ENCODE data around the gene AZGP1. TPM values are rescaled to one million over a fixed set of nuclear protein-coding genes. Genes with fewer than 3 reads are reported as not detected.

The AZGP1 gene
- total RNA-seq, 1 donor from 2014 or later, result 0.44 TPM

- peaks cover 6% of the 10 kb centered on the region for H3K4me1 Mint-ChIP-seq (ENCODE audit: low read depth, unreplicated experiment)
- no peak overlapping the region for H3K4me3 Mint-ChIP-seq (ENCODE audit: unreplicated experiment)
- TF ChIP-seq CTCF (IDR thresholded peaks at IDR 0.05; ENCODE audit: partially characterized antibody, unreplicated experiment), result no peak
- H3K27ac Mint-ChIP-seq (ENCODE audit: unreplicated experiment), result no peak overlapping the region
- H3K9me3 Mint-ChIP-seq (ENCODE audit: unreplicated experiment), result peaks cover 4% of the 10 kb centered on the region
- no peaks in the 10 kb centered on the region for H3K36me3 Mint-ChIP-seq (ENCODE audit: unreplicated experiment)
- H3K27me3 Mint-ChIP-seq (ENCODE audit: unreplicated experiment), result peaks cover 4% of the 10 kb centered on the region
- DNase-seq, result no peak
Measured at GRCh38 chr7:99926321-99926720, 49.5 kb downstream of the AZGP1 start.

GRCh38 chr7:99923200-99923599, 52.6 kb downstream of the AZGP1 start:
- Mint-ChIP-seq H3K9me3 (ENCODE audit: unreplicated experiment) (no peaks in the 10 kb centered on the region), H3K27ac (ENCODE audit: unreplicated experiment) (no peak overlapping the region), H3K4me1 (ENCODE audit: low read depth, unreplicated experiment) (peaks cover 2% of the 10 kb centered on the region), H3K27me3 (ENCODE audit: unreplicated experiment) (peaks cover 4% of the 10 kb centered on the region), H3K4me3 (ENCODE audit: unreplicated experiment) (no peak overlapping the region), H3K36me3 (ENCODE audit: unreplicated experiment) (no peaks in the 10 kb centered on the region)
- TF ChIP-seq CTCF (IDR thresholded peaks at IDR 0.05; ENCODE audit: partially characterized antibody, unreplicated experiment), result no peak
- no peak for DNase-seq

GRCh38 chr7:99920149-99920548, 55.7 kb downstream of the AZGP1 start:
- Mint-ChIP-seq H3K27ac (ENCODE audit: unreplicated experiment) (no peak overlapping the region), H3K9me3 (ENCODE audit: unreplicated experiment) (no peaks in the 10 kb centered on the region), H3K4me1 (ENCODE audit: low read depth, unreplicated experiment) (peaks cover 5% of the 10 kb centered on the region), H3K4me3 (ENCODE audit: unreplicated experiment) (peak overlapping the region; percentile 90), H3K36me3 (ENCODE audit: unreplicated experiment) (no peaks in the 10 kb centered on the region), H3K27me3 (ENCODE audit: unreplicated experiment) (peaks cover 8% of the 10 kb centered on the region)
- DNase-seq, result no peak
- no peak for TF ChIP-seq CTCF (IDR thresholded peaks at IDR 0.05; ENCODE audit: partially characterized antibody, unreplicated experiment)

- peaks cover 5% of the 10 kb centered on the region for H3K4me1 Mint-ChIP-seq (ENCODE audit: low read depth, unreplicated experiment)
- H3K27ac Mint-ChIP-seq (ENCODE audit: unreplicated experiment), result peak overlapping the region; percentile 68
- no peak for TF ChIP-seq CTCF (IDR thresholded peaks at IDR 0.05; ENCODE audit: partially characterized antibody, unreplicated experiment)
Measured at GRCh38 chr7:99919814-99920112, 56.1 kb downstream of the AZGP1 start.

GRCh38 chr7:99918959-99919813, 56.6 kb downstream of the AZGP1 start, which contains the start of gene TRIM4:
Gene TRIM4 (minus strand): TSS chr7:99919530. CDS start chr7:99919401, 129 bp downstream.
- peaks cover 6% of the 10 kb centered on the region for H3K27me3 Mint-ChIP-seq (ENCODE audit: unreplicated experiment)
- no peak for TF ChIP-seq CTCF (IDR thresholded peaks at IDR 0.05; ENCODE audit: partially characterized antibody, unreplicated experiment)
- DNase-seq, result peak; percentile 83
- H3K36me3 Mint-ChIP-seq (ENCODE audit: unreplicated experiment), result no peaks in the 10 kb centered on the region
- H3K4me1 Mint-ChIP-seq (ENCODE audit: low read depth, unreplicated experiment), result peaks cover 5% of the 10 kb centered on the region
- peak within 1 kb of the TSS; percentile 90 for H3K4me3 Mint-ChIP-seq (ENCODE audit: unreplicated experiment)
- no peaks in the 10 kb centered on the region for H3K9me3 Mint-ChIP-seq (ENCODE audit: unreplicated experiment)
- H3K27ac Mint-ChIP-seq (ENCODE audit: unreplicated experiment), result peak within 1 kb of the TSS; percentile 68

More at GRCh38 chr7:99919814-99920112, 56.1 kb downstream of the AZGP1 start:
- DNase-seq, result no peak
- Mint-ChIP-seq H3K36me3 (ENCODE audit: unreplicated experiment) (no peaks in the 10 kb centered on the region), H3K4me3 (ENCODE audit: unreplicated experiment) (peak overlapping the region; percentile 90), H3K27me3 (ENCODE audit: unreplicated experiment) (peaks cover 8% of the 10 kb centered on the region), H3K9me3 (ENCODE audit: unreplicated experiment) (no peaks in the 10 kb centered on the region)
